ENCODE data around the gene GRM7. TPM values are rescaled to one million over a fixed set of nuclear protein-coding genes. Genes with fewer than 3 reads are reported as not detected.
A peak's percentile ranks its signal among the peaks of the same experiment; 100 is the strongest.

Gene GRM7
- total and polyA plus RNA-seq, 8 donors: 0.05 to 2.2 TPM; not detected in 6

DNA sequence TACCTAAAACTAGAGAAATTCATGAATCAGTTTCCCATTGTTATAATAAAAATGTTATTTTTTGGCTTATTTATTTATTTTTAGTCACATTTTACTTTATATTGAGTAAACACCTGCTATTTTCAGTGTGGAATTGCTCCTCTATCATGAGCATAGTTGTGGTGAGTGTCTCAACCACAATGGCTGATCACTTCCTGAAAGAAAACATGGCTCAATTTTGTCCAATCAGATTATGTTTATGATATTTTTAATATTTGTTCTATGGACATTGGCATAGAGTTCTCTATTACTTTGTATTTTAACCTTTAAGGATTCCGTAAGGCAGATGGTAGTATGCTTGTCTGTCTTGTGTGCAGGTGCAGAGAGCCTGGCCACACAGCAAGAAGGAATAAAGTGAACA is 16.2 kb upstream of the GRM7 start:
- Histone ChIP-seq H3K27ac (no peak overlapping the region), H3K36me3 (no peaks in the 10 kb centered on the region), H3K27me3 (no peaks in the 10 kb centered on the region), H3K4me3 (no peak overlapping the region), H3K4me1 (no peaks in the 10 kb centered on the region), H3K9me3 (no peaks in the 10 kb centered on the region)
- intact Hi-C loops (cut with DNase I; ENCODE audit: low total_unique reads): no loop called here
- 91 to 96% (median 92%) methylated on average over 1 of the region's 1 CpG for WGBS, 5 donors
- no peak for TF ChIP-seq EP300 (IDR thresholded peaks at IDR 0.05)
- TF ChIP-seq, protein P1, sequence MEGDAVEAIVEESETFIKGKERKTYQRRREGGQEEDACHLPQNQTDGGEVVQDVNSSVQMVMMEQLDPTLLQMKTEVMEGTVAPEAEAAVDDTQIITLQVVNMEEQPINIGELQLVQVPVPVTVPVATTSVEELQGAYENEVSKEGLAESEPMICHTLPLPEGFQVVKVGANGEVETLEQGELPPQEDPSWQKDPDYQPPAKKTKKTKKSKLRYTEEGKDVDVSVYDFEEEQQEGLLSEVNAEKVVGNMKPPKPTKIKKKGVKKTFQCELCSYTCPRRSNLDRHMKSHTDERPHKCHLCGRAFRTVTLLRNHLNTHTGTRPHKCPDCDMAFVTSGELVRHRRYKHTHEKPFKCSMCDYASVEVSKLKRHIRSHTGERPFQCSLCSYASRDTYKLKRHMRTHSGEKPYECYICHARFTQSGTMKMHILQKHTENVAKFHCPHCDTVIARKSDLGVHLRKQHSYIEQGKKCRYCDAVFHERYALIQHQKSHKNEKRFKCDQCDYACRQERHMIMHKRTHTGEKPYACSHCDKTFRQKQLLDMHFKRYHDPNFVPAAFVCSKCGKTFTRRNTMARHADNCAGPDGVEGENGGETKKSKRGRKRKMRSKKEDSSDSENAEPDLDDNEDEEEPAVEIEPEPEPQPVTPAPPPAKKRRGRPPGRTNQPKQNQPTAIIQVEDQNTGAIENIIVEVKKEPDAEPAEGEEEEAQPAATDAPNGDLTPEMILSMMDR (IDR thresholded peaks at IDR 0.05): no peak
- TF ChIP-seq POLR2A (IDR thresholded peaks at IDR 0.05): no peak
- no peak for TF ChIP-seq POLR2AphosphoS5 (IDR thresholded peaks at IDR 0.05)
- DNase-seq: no peak

DNA sequence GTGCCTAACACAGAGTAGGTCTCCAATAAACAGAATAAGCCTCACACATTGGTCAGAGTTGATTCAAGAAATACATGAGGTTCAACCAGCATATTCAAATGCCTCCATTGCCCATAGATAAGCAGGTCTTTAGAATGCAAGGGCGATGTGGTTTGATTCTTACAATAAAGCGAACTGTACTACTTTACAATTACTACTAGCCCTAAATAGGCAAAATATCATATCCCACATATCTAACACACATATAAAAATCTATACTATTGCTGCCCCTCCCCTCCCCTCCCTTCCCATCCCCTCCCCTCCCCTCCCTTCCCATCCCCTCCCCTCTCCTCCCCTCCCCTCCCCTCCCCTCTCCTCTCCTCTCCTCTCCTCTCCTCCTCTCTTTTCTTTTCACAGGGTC is 6.7 kb upstream of the GRM7 start:
- Histone ChIP-seq H3K9me3 (no peaks in the 10 kb centered on the region), H3K27me3 (peaks cover 0 to 4% (median 0%) of the 10 kb centered on the region in 3 donors), H3K4me1 (no peaks in the 10 kb centered on the region), H3K27ac (no peak overlapping the region), H3K36me3 (no peaks in the 10 kb centered on the region), H3K4me3 (no peak overlapping the region)
- DNase-seq: no peak
- intact Hi-C loops (cut with DNase I; ENCODE audit: low total_unique reads): no loop called here
- WGBS, 5 donors: 69 to 100% (median 84%) methylated on average over 2 of the region's 2 CpGs
- TF ChIP-seq POLR2AphosphoS5 (IDR thresholded peaks at IDR 0.05) (no peak), EP300 (IDR thresholded peaks at IDR 0.05) (no peak), POLR2A (IDR thresholded peaks at IDR 0.05) (no peak)
- TF ChIP-seq, protein P1 (IDR thresholded peaks at IDR 0.05): no peak

DNA sequence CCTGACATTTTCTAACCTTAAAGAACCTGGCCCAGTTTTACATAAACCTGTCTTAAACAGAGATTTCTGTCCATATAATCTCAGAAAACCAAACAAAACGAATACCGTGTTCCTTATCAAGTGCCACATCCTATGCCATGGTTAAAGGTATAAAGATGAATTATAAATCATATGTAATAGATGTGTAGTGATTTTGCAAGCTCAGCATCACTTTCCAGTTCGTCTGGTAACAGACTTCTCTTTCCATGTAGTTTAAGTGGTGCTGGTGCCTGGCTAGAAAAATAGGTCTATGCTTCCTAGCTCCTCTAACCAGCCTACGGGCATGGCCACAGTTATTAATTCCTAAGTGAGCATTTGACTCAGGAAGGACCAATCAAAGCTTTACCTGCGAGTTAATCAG is 3.4 kb upstream of the GRM7 start:
- WGBS, 5 donors: 57 to 70% (median 62%) methylated on average over 5 of the region's 5 CpGs
- H3K36me3 ChIP-seq: no peaks in the 10 kb centered on the region
- DNase-seq: no peak
- H3K9me3 ChIP-seq: no peaks in the 10 kb centered on the region
- intact Hi-C loops (cut with DNase I; ENCODE audit: low total_unique reads): no loop called here
- no peak overlapping the region for H3K27ac ChIP-seq
- TF ChIP-seq POLR2AphosphoS5 (IDR thresholded peaks at IDR 0.05): no peak
- TF ChIP-seq, protein P1 (IDR thresholded peaks at IDR 0.05): no peak
- no peak for TF ChIP-seq POLR2A (IDR thresholded peaks at IDR 0.05)
- no peak for TF ChIP-seq EP300 (IDR thresholded peaks at IDR 0.05)
- peaks cover 0 to 34% (median 22%) of the 10 kb centered on the region in 3 donors for H3K27me3 ChIP-seq
- no peak overlapping the region for H3K4me3 ChIP-seq
- H3K4me1 ChIP-seq: peaks cover 0 to 22% (median 12%) of the 10 kb centered on the region in 4 donors

DNA sequence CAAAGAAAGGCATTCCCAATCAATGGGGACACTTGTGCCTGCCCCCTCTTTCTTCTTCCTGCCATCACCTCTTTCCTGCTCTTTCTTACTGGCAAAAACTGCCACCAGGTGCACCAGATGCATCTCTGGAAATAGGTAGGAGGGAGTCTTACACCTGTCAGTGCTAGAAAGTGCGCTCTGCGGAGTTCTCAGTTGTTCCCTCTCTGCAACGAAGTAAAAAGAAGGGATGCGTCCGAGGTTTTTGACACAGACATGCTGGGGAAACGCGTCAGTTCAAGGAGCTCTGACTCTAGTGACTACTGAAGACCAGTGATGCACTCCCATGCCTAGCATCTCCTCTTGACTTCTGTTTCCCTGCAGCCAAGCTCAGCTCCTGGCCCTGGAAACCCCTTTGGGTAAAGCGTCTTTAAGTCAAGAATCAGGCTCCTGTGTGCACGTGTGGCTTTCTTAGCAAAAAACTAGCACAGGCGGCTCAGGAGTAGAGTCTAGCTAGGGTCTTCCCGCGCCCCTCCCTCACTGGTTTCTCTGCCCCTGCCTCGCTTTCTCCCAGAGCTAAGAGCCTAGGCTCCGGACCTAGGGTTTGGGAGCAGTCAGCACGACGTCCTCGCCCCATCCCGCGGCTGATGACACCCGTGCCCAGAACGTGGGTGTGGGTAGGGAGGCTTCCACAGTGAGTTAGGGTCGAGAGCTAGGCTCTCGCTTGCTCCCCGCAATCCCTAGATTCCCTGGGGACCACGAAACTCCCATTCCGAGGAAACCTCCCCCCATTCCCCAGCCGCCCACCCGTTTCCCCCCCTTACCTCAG is 564 bp upstream of the GRM7 start:
- WGBS, 5 donors: 6 to 18% (median 7%) methylated on average over 14 to 28 of the region's 28 CpGs
- peak overlapping the region; percentile 29 to 53 (median 37) for H3K4me3 ChIP-seq
- peaks cover 0 to 26% (median 14%) of the 10 kb centered on the region in 4 donors for H3K4me1 ChIP-seq
- H3K27ac ChIP-seq: no peak overlapping the region
- no peaks in the 10 kb centered on the region for H3K36me3 ChIP-seq
- TF ChIP-seq, protein P1 (IDR thresholded peaks at IDR 0.05): no peak
- no peak for TF ChIP-seq EP300 (IDR thresholded peaks at IDR 0.05)
- TF ChIP-seq POLR2AphosphoS5 (IDR thresholded peaks at IDR 0.05): no peak
- no peak for TF ChIP-seq POLR2A (IDR thresholded peaks at IDR 0.05)
- peaks cover 0 to 60% (median 40%) of the 10 kb centered on the region in 3 donors for H3K27me3 ChIP-seq
- peak in 1 of 2 donors; percentile 9 for DNase-seq
- H3K9me3 ChIP-seq: no peaks in the 10 kb centered on the region
- intact Hi-C loops (cut with DNase I; ENCODE audit: low total_unique reads): no loop called here
